ENCODE data around the gene PAM16. TPM values are rescaled to one million over a fixed set of nuclear protein-coding genes. Genes with fewer than 3 reads are reported as not detected.
A peak's percentile ranks its signal among the peaks of the same experiment; 100 is the strongest.

PAM16 gene
- total and polyA plus RNA-seq, 2 of the 8 experiments (the other 6 are each of a cell fraction or from before 2014, with no cell fraction given), result 78.3 to 198 TPM

DNA sequence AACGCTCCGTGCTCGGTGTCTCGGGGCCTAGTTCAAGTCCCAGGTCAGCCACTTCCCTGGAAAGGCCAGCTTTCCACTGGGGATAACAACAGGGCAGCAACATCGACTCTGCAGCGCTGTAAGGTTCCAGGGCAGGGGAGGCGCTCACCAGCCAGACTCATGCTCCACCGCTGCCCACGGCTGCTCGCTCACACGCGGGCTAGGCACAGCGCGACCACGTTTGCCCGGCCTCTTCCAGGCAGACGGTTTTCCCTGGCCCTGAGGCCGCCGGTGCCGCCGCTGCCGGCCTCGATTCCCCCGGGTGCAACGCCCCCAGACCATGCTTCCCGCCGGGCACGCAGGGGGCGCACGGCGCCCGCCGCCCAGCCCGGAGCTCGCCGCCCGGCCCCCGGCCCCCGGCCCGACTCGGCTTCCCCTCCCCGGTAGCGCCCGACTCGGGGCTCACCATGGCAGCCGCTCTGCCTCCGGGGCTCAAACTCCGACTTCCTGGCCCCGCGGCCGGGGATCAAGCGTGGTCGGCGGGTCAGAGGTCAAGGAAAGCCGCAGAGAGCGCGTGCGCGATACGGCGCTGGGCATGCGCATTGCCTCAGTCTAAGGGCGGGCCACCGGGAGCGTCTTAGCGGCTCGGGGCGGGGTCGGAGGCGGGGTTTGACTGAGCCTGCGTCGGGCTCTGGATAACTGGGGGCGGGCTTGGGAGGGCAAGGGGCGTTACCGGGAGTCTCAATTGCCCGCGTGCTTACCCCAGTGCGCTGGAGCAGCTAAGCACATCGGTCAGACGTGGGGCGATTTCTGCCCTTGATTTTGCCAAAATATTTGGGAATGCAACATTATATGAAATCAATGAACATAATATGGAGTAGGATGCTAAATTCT lies at the start of gene PAM16 (continued):
- TF ChIP-seq ASH2L (IDR thresholded peaks at IDR 0.05; ENCODE audit: low read length), result no peak
- TF ChIP-seq TBP (IDR thresholded peaks at IDR 0.05; ENCODE audit: low read depth, low read length), result peak; percentile 81
- TF ChIP-seq POLR2A (IDR thresholded peaks at IDR 0.05; ENCODE audit: control extremely low read depth in 1 of 2, low read depth in 2 of 2, low read length in 2 of 2), result peak in 1 of 2 experiments; percentile 76; a peak in 2 of 3 replicates
- TF ChIP-seq JUND (IDR thresholded peaks at IDR 0.05; ENCODE audit: low read length), result no peak
- peak; percentile 58; the same call in 1 of the 2 replicates for TF ChIP-seq SP1 (IDR thresholded peaks at IDR 0.05; ENCODE audit: low read depth, low read length)
- TF ChIP-seq TAF7 (optimal IDR thresholded peaks at IDR 0.05; ENCODE audit: borderline replicate concordance, low read depth, low read length), result no peak
- TF ChIP-seq NRF1 (IDR thresholded peaks at IDR 0.05; ENCODE audit: low read depth, low read length), result peak; percentile 96
- TF ChIP-seq, protein P1, sequence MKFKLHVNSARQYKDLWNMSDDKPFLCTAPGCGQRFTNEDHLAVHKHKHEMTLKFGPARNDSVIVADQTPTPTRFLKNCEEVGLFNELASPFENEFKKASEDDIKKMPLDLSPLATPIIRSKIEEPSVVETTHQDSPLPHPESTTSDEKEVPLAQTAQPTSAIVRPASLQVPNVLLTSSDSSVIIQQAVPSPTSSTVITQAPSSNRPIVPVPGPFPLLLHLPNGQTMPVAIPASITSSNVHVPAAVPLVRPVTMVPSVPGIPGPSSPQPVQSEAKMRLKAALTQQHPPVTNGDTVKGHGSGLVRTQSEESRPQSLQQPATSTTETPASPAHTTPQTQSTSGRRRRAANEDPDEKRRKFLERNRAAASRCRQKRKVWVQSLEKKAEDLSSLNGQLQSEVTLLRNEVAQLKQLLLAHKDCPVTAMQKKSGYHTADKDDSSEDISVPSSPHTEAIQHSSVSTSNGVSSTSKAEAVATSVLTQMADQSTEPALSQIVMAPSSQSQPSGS (IDR thresholded peaks at IDR 0.05; ENCODE audit: low read length), result no peak
- no peak for TF ChIP-seq JUN (IDR thresholded peaks at IDR 0.05; ENCODE audit: low read depth, low read length)
- TF ChIP-seq RBBP5 (IDR thresholded peaks at IDR 0.05; ENCODE audit: borderline replicate concordance, low read depth, low read length), result 0 out of 2 replicates have a peak, but pooled peaks have one; percentile 69
- TF ChIP-seq KDM4A (IDR thresholded peaks at IDR 0.05; ENCODE audit: low read depth, low read length, severe bottlenecking), result peak; percentile 14
- no peak for TF ChIP-seq CREB1 (IDR thresholded peaks at IDR 0.05)
- TF ChIP-seq, protein P2, sequence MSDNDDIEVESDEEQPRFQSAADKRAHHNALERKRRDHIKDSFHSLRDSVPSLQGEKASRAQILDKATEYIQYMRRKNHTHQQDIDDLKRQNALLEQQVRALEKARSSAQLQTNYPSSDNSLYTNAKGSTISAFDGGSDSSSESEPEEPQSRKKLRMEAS (IDR thresholded peaks at IDR 0.05), result peak; percentile 87
- no peak for TF ChIP-seq TEAD4 (IDR thresholded peaks at IDR 0.05; ENCODE audit: low read depth, low read length)
- TF ChIP-seq HDAC2 (IDR thresholded peaks at IDR 0.05; ENCODE audit: borderline replicate concordance in 1 of 2, low read depth in 2 of 2, low read length in 2 of 2), result no peak
- TF ChIP-seq SIRT6 (IDR thresholded peaks at IDR 0.05; ENCODE audit: low read length), result no peak
- TF ChIP-seq EGR1 (IDR thresholded peaks at IDR 0.05; ENCODE audit: borderline replicate concordance, low read depth, low read length), result no peak
- TF ChIP-seq BACH1 (IDR thresholded peaks at IDR 0.05; ENCODE audit: low read length), result no peak
- TF ChIP-seq PHF8 (conservative IDR thresholded peaks at IDR 0.05; ENCODE audit: low read depth, low read length), result peak; percentile 69
- peak; percentile 79 for TF ChIP-seq TAF1 (IDR thresholded peaks at IDR 0.05; ENCODE audit: low read depth, low read length)
- TF ChIP-seq CBX8 (IDR thresholded peaks at IDR 0.05; ENCODE audit: borderline replicate concordance, low read depth, low read length), result no peak
- no peak for TF ChIP-seq HDAC6 (IDR thresholded peaks at IDR 0.05; ENCODE audit: low read depth, low read length)
- peak; percentile 79 for TF ChIP-seq POLR2AphosphoS5 (IDR thresholded peaks at IDR 0.05; ENCODE audit: low read depth, low read length)
